CD1c-positive myeloid dendritic cell (primary cell): ENCODE measurements around the gene CFAP73.
A peak's percentile ranks its signal among the peaks of the same experiment; 100 is the strongest.
"Not testable (repeated sequence)": the region's sequence is repeated elsewhere in the genome, so short reads cannot be mapped to it uniquely, and the experiment has no call there.

ENCODE experiments used
- DNase-seq: peaks from one replicate; pipeline ENCODE4 v3.0.0-alpha.2; 2016; ENCODE audit errors: extremely low spot score

The CFAP73 gene

GRCh38 chr12:113149361-113150150, at the start of gene CFAP73:
CFAP73 (plus strand) TSS chr12:113149724; CDS start chr12:113149858, 134 bp downstream.
- peak; percentile 52 for DNase-seq

- DNase-seq, result no peak
Observed at GRCh38 chr12:113099764-113100163, 49.8 kb upstream of the CFAP73 start.

- DNase-seq, result no peak
Observed at GRCh38 chr12:113101751-113102150, 47.8 kb upstream of the CFAP73 start.

- no peak for DNase-seq
Observed at GRCh38 chr12:113102811-113103210, 46.7 kb upstream of the CFAP73 start.

GRCh38 chr12:113103756-113104450, 45.6 kb upstream of the CFAP73 start:
- DNase-seq, result peak; percentile 35

DNA sequence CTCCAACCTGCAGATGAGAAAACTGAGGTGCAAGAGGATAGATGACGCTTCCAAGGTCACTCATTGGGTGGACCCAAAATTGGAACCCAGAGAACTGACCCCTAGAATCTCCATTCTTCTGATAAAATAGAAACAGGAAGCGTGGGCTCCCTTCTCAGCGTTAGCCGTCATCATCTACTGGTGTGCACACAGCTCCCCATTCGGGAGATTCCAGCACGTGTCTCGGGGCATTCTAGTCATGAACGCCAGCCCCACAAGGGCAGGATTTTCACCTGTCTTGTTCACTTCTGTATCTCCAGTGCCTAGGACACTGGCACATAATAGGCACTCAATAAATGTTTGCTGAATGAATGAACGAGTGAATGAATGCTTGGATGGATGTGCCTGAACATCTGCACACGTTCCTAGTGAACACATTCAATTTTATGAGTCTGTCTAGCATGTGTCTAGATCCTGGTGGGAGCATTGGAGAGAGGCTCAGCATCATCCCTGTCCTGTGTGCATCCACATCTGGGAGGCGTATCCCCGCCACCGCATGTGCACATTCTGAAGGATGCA, 44.5 kb upstream of the CFAP73 start:
- DNase-seq, result no peak

- DNase-seq, result no peak
Observed at GRCh38 chr12:113105606-113106271, 43.8 kb upstream of the CFAP73 start.

GRCh38 chr12:113106361-113106760, 43.2 kb upstream of the CFAP73 start:
- no peak for DNase-seq

DNA sequence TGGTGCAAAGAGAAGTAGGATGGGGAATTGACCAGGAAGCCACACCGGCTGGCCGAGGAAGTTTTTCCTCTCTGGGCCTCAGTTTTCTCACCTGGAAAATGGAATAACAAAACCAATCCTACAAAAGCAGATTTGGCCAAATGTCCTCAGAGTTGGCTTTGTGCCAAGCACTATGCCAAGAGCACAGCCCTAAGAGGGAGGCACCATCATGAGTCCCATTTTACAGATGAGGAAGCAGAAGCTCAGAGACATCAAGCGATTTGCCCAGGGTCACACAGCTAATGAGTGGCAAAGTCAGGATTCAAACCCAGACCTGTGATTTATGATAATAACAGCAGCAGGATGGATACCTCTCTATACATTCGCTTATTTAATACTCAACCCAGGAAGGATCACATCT, 41.2 kb upstream of the CFAP73 start:
- no peak for DNase-seq

- no peak for DNase-seq
Observed at GRCh38 chr12:113109360-113109759, 40.2 kb upstream of the CFAP73 start.

- DNase-seq, result no peak
Observed at GRCh38 chr12:113109872-113110599, 39.5 kb upstream of the CFAP73 start.

GRCh38 chr12:113111247-113111646, 38.3 kb upstream of the CFAP73 start:
- no peak for DNase-seq

DNA sequence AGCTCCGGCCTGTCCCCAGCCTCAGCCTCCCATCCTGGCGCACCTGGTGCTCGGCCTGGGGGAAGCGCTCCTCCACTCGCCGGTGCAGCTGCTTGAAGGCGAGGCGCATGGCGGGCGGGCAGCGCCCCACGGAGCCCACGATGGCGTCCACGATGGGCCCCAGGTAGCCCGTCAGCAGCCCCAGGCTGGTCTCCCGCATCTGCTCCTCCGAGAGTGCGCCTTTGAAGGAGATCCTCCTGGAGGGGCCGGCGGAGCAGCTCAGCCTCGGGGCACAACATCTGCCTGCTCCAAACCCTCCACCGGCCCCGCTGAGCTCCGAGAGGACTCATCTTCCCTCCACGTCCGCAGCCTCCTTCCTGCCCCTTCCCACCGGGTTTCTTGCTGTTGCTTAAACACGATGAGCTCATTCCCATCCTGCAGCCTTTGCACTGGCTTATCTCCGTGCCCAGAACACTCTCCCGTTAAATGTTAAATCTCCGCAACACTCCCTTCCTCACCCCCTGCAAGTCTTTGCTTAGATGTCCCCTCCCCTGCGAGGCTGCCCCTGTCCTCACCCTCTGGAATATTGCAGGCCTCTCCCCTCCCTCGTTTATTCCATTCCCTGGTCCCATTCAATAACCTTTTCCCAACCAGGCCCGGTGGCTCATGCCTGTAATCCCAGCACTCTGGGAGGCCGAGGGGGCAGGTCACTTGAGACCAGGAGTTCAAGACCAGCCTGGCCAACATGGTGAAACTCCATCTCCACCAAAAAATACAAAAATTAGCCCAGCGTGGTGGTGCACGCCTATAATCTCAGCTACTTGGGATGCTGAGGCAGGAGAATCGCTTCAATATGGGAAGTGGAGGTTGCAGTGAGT, 37.3 kb upstream of the CFAP73 start:
- no peak for DNase-seq

- DNase-seq, result no peak
Observed at GRCh38 chr12:113113397-113113796, 36.1 kb upstream of the CFAP73 start.

DNA sequence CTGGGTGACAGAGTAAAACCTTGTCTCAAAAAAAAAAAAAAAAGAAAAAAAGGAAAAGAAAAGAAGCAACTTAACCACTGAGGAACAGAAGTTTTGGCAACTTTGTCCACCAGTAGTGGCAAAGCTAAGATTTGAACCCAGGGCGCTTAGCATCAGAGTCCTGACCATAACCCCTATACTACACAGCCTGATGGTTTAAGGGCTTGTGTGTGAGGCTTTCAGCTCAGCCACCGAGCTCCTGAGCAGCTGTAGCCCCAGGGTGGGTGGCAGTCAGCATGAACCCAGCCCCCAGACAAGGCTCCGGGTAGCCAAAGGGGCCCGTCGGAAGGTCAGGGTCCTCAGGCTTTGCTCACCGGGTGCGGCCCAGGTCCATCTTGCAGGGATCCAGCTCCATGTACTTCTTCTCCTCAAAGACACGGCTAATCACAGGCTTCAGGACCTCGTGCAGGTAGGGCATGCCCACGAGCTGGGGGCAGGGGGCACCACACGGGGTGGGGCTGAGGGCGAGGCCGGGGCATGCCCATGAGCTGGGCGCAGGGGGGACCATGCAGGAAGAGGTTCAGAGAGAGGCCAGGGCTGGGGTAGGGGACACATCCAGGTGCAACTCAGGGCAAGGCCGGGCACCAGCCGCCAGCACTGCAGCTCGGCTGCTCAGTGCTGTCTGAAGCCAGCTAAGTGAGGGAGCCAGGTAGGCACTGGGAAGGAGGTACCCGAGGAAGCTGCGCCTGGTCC, 34.9 kb upstream of the CFAP73 start:
- DNase-seq, result no peak

DNA sequence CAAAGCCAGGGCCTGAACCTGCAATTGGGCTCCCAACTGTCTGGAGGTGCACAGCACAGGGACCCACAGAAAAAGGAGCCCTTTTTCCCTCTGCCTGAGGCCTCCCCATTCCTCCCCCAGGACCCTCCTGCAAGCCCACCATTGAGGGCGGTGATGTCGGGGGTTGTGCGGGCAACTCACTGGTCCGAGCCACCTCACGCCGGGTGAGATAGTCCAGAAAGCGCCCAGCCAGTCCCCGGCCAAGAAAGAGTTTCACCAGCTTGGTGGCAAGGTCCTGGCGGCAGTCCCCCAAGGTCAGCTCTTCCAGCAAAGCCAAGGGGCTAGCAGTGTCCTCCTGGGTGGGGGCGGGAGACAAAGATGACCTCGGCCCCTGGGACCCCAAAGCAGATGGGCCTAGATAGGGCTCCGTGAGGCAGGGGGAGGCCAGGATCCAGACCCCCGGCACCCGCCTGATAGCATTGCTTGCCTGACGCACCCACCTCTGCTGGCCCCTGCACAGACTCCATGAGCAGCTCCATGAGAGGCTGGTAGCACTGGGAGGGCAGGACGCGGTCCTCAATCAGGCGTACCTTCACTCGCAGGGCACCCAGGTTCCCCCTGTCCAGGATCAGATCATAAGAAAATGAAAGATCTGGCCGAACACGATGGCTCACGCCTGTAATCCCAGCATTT, 33.9 kb upstream of the CFAP73 start:
- no peak for DNase-seq

- DNase-seq, result no peak
Observed at GRCh38 chr12:113116875-113117274, 32.6 kb upstream of the CFAP73 start.

GRCh38 chr12:113117684-113118083, 31.8 kb upstream of the CFAP73 start:
- not testable (repeated sequence) for DNase-seq

- no peak for DNase-seq
Observed at GRCh38 chr12:113118142-113118541, 31.4 kb upstream of the CFAP73 start.
